Neural crest cell (in vitro differentiated cells): ENCODE data around the gene TBC1D8. TPM values are rescaled to one million over a fixed set of nuclear protein-coding genes. Genes with fewer than 3 reads are reported as not detected.

Source experiments
- DNase-seq: peaks from one replicate; pipeline ENCODE4 v3.0.0; 2021; ENCODE audit warnings: low read depth, mixed read lengths, low spot score
- H3K27ac Mint-ChIP-seq: one replicate; pipeline ENCODE4 v1.8.0; 2021; ENCODE audit warnings: mild to moderate bottlenecking, mixed read lengths; ENCODE audit not compliant: unreplicated experiment
- H3K27me3 Mint-ChIP-seq: 2 replicates; pipeline ENCODE4 v1.8.0; 2021; ENCODE audit warnings: low read depth, mild to moderate bottlenecking, mixed read lengths
- H3K36me3 Mint-ChIP-seq: 2 replicates; pipeline ENCODE4 v1.8.0; 2021; ENCODE audit warnings: low read depth, mild to moderate bottlenecking, mixed read lengths
- H3K4me1 Mint-ChIP-seq: 2 replicates; pipeline ENCODE4 v1.8.0; 2021; ENCODE audit warnings: mixed read lengths
- H3K4me3 Mint-ChIP-seq: one replicate; pipeline ENCODE4 v1.8.0; 2021; ENCODE audit warnings: mild to moderate bottlenecking, mixed read lengths
- H3K9me3 Mint-ChIP-seq: 2 replicates; pipeline ENCODE4 v1.8.0; 2021; ENCODE audit warnings: mixed read lengths
- total RNA-seq: library from RNA; stranded (reverse); gene quantifications from 2 replicates; pipeline ENCODE4 v1.2.1, GENCODE V29; 2021
- TF ChIP-seq, protein P1 (sequence below): fragments of 200-600 bp; sonication (generic); conservative IDR thresholded peaks from 2 replicates; pipeline ENCODE4 v1.5.0; 2021; ENCODE audit warnings: antibody characterized with exemption, mild to moderate bottlenecking

The TBC1D8 gene
- total RNA-seq, 1 donor from 2014 or later, result 7.8 TPM

DNA sequence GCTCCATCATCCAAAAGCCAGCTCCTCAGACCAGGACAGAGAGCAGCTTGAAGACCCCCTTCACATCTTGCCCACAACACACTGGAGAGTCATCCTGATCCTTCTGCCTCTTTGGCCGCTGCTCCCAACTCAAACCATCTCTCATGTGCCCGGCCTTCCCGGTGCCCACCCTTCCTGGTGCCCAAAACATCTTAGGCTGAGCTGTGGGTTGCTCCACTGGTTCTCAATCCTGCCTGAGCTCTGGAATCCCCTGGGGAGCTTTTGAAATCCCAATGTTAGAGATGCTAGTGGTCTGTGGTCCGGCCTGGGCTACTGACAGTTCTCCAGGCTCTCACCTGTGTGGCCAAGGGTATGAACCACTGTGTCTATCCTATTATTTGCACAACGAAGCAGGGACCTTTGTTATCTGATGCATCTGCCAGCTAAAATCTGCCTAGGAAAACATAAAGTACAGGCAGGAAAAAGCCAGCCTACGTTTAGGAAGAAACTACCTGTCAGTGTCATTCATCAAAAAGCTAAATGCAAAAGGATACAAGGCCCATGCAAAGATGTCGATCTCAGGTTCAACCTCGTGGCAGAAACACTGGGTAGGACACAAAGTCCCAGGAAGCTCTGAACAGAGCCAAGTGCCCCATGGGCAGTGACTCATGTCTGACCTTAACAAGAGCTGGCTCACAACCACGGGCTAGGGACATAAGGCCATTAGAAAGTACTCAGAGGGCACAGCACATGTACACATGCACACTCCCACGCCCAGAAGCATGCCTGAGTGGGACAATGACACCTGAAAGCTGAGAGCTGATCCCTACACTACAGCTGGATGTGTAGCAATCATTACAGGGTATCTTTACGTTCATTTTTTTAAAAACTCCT lies 30.8 kb downstream of the TBC1D8 start:
- peak overlapping the region; percentile 59 for H3K27ac Mint-ChIP-seq
- no peaks in the 10 kb centered on the region for H3K9me3 Mint-ChIP-seq
- DNase-seq, result no peak
- H3K27me3 Mint-ChIP-seq, result no peaks in the 10 kb centered on the region
- H3K4me3 Mint-ChIP-seq, result no peak overlapping the region
- no peaks in the 10 kb centered on the region for H3K36me3 Mint-ChIP-seq
- H3K4me1 Mint-ChIP-seq, result peaks cover 10% of the 10 kb centered on the region
- TF ChIP-seq, protein P1, sequence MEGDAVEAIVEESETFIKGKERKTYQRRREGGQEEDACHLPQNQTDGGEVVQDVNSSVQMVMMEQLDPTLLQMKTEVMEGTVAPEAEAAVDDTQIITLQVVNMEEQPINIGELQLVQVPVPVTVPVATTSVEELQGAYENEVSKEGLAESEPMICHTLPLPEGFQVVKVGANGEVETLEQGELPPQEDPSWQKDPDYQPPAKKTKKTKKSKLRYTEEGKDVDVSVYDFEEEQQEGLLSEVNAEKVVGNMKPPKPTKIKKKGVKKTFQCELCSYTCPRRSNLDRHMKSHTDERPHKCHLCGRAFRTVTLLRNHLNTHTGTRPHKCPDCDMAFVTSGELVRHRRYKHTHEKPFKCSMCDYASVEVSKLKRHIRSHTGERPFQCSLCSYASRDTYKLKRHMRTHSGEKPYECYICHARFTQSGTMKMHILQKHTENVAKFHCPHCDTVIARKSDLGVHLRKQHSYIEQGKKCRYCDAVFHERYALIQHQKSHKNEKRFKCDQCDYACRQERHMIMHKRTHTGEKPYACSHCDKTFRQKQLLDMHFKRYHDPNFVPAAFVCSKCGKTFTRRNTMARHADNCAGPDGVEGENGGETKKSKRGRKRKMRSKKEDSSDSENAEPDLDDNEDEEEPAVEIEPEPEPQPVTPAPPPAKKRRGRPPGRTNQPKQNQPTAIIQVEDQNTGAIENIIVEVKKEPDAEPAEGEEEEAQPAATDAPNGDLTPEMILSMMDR, result no peak

DNA sequence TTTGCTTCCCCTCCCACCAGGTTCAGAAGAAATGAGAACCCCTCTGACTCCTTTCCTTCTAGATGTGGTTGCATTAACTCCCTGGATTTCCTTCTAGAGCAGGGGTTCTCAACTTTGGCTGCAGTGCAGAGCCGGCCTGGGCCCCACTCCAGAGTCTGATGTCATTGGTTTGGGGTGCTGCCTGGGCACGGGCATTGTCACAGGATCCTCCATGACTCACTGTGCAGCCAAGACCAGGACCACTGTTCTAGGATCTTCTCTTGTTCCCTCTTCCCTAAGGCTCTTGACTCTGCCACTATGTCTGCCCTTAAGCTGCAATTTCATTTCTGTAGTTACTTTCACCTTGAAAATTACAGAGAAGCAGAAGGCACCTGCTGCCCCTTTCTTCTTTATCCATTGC lies 31.8 kb downstream of the TBC1D8 start:
- DNase-seq, result no peak
- Mint-ChIP-seq H3K4me1 (peaks cover 8% of the 10 kb centered on the region), H3K27me3 (peaks cover 3% of the 10 kb centered on the region), H3K9me3 (no peaks in the 10 kb centered on the region), H3K36me3 (no peaks in the 10 kb centered on the region), H3K4me3 (no peak overlapping the region), H3K27ac (no peak overlapping the region)
- TF ChIP-seq, protein P1, result no peak

DNA sequence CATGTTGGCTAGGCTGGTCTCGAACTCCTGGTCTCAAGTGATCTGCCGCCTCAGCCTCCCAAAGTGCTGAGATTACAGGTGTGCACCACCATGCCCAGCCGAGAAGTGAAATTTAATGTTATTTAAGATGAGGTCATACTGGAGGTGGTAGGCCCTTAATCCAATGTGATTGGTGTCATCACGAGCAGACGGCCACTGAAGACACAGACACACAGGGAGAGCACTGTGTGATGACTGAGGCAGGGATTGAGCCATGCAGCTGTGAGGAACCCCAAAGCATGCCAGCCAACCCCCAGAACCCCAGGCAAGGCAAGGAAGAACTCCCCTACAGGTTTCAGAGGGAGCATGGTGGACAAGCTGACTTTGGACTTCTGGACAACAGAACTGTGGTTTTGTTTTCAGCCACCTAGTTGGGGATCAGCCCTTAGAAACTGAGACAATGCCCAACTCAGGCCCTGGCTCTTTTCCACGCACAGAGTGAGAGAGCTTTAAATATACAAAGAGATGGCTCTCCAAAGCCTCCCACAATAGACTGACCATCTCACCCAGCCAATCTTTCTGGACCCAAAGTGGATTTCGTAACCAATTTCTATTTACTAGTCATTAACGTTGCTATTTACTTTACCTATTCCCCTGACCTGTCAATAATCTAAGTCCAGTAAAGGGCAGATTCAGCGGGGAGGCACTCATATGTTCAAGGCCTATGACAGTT lies 34.2 kb downstream of the TBC1D8 start:
- Mint-ChIP-seq H3K27ac (no peak overlapping the region), H3K27me3 (peaks cover 3% of the 10 kb centered on the region), H3K36me3 (no peaks in the 10 kb centered on the region), H3K4me1 (peaks cover 17% of the 10 kb centered on the region), H3K9me3 (no peaks in the 10 kb centered on the region), H3K4me3 (no peak overlapping the region)
- DNase-seq, result no peak
- TF ChIP-seq, protein P1, result no peak

DNA sequence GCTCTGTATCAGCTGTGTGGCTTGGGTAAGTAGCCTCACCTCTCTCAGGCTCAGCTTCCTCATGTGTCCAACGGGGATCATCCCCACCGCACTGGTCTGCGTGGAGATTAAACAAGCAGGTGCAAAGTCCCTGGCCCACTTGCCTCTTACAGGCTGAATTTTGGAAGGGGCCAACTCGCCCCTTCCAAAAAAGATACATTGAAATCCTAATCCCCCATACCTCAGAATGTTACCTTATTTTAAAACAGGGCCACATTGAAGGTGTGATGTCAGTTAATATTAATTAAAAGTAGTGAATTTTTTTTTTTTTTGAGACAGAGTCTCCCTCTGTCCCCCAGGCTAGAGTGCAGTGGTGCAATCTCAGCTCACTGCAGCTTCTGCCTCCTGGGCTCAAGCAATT lies 34.8 kb downstream of the TBC1D8 start:
- no peak for DNase-seq
- Mint-ChIP-seq H3K36me3 (no peaks in the 10 kb centered on the region), H3K4me3 (no peak overlapping the region), H3K27ac (no peak overlapping the region), H3K27me3 (peaks cover 3% of the 10 kb centered on the region), H3K4me1 (peaks cover 17% of the 10 kb centered on the region), H3K9me3 (no peaks in the 10 kb centered on the region)
- TF ChIP-seq, protein P1, result no peak

DNA sequence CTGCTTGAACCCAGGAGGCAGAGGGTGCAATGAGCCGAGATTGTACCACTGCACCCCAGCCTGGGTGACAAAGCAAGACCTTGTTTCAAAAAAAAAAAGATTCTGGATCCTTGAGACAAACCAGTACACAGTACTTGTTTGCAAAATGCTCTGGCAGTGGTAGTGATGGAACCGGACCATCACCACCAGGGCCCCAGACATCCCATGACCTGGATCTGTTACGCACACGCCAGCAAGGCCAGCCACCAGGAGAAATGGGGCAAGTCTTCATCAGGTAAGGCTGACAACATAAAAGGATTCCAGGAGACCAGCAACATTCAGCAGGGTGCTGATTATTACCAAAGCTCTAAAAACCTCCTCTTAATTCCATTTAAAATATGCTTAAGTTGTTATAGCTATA lies 35.5 kb downstream of the TBC1D8 start:
- H3K4me1 Mint-ChIP-seq, result peaks cover 17% of the 10 kb centered on the region
- H3K27ac Mint-ChIP-seq, result no peak overlapping the region

More for the DNA sequence above, 35.5 kb downstream of the TBC1D8 start:
- TF ChIP-seq, protein P1, result no peak
- H3K9me3 Mint-ChIP-seq, result no peaks in the 10 kb centered on the region
- no peak for DNase-seq
- no peak overlapping the region for H3K4me3 Mint-ChIP-seq
- H3K36me3 Mint-ChIP-seq, result no peaks in the 10 kb centered on the region
- peaks cover 3% of the 10 kb centered on the region for H3K27me3 Mint-ChIP-seq
